Caki2 (cell line): ENCODE results near the gene S100P. TPM values are rescaled to one million over a fixed set of nuclear protein-coding genes. Genes with fewer than 3 reads are reported as not detected.
"Not testable (repeated sequence)": the region's sequence is repeated elsewhere in the genome, so short reads cannot be mapped to it uniquely, and the experiment has no call there.

ENCODE experiments used
- DNase-seq: peaks from one replicate; pipeline ENCODE4 v3.0.0-alpha.2; 2015; ENCODE audit warnings: low read depth
- in situ Hi-C: cut with HindIII; loops from 2 replicates; pipeline ENCODE4 v1.10.0; 2016; ENCODE audit warnings: low sequenced_read_pairs, low pct_unique_long_range_greater_than_20kb, mixed read lengths
- total RNA-seq: library from RNA; depleted of rRNA; stranded (reverse); fragments of >200 nt; shearing (Covaris generic); gene quantifications from 2 replicates; pipeline ENCODE4 v1.2.3, GENCODE V29; 2014; ENCODE audit warnings: low replicate concordance; rRNA removed

Gene S100P
- total RNA-seq: not detected in 2 replicates

DNA sequence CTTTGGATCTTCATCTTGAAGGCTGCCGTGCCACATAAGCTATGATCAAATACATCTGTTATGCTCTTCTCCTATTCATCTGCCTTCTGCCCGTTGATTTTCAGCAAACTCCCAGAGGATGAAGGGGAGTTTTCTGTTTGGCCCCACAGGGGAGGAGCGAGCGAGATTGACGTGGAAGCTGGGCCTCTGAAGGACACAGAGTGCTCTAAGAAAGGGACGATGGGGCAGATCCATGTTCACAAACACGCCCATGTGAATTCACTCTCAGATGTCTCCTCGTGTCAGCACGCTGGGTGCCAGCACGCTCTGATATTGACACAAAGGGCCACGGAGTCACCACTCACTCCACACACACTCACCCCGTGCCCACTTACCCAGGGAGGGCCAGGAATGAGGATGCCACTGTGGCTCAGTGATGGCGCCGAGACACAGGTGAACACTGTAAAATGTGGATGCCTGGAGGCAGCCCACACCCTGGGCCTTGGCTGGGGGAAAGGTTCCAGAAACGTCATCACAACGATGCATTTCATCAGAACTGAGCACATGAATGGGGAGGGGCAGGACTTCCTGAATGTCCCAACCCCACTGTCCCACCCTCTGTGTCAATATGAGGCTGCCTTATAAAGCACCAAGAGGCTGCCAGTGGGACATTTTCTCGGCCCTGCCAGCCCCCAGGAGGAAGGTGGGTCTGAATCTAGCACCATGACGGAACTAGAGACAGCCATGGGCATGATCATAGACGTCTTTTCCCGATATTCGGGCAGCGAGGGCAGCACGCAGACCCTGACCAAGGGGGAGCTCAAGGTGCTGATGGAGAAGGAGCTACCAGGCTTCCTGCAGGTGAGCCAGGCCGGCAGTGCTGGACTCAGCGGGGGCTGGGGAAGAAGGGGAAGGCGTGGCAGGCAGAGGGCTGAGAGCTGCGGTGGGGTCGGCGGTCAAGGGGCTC, at the start of gene S100P:
S100P (plus strand) TSS at position 648 of the 946 bp plus-strand sequence; CDS start at position 703, 55 bp downstream.
- in situ Hi-C loops: no loop called here
- DNase-seq: no peak

DNA sequence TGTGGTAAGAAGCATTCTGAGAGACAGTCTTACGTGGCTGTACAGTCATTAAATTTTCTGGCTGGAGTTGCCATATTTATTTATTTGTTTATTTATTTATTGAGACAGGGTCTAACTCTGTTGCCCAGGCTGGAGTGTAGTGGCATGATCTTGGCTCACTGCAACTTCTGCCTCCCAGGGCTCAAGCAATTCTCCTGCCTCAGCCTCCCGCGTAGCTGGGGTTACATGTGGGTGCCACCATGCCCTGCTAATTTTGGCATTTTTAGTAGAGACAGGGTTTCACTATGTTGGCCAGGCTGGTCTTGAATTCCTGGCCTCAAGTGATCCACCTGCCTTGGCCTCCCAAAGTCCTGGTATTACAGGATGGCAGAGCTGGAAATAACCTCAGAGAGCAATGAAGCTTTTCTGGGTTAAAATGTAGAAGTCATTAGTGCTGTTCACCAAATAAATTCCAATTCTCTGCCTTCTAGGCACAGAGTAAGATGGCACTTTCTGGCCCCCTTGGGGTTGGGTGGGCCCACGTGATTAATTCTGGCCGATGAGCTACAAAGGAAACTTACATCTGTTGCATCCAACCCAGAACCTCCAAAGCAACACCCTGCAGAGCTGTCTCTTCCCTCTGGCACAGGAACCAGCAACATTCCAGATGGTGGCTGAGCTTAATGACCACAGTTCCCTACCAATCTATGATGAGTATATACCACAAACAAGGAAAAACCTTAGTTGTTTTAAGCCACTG, 48.7 kb upstream of the S100P start:
- no peak for DNase-seq
- in situ Hi-C loops: no loop called here

DNA sequence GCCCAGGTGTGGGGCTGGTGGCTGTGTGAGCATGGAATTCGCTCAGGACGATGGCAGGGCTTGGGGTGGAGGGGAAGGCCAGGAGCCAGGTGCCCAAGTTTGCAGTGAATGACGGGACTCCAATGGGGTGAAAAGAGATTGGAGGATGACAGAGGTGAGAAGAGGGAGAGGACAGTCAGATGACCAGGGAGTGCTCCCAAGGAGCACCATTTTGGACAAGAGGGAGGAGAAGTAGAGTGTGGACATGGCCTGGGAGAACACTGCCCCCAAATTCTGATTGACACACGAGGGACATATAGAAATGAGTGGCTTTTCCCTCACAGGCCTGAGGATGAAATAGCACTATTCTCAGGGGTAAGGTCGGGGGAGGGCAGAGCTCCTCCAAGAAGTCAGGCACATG, 46.5 kb upstream of the S100P start:
- in situ Hi-C loops: no loop called here
- no peak for DNase-seq

DNA sequence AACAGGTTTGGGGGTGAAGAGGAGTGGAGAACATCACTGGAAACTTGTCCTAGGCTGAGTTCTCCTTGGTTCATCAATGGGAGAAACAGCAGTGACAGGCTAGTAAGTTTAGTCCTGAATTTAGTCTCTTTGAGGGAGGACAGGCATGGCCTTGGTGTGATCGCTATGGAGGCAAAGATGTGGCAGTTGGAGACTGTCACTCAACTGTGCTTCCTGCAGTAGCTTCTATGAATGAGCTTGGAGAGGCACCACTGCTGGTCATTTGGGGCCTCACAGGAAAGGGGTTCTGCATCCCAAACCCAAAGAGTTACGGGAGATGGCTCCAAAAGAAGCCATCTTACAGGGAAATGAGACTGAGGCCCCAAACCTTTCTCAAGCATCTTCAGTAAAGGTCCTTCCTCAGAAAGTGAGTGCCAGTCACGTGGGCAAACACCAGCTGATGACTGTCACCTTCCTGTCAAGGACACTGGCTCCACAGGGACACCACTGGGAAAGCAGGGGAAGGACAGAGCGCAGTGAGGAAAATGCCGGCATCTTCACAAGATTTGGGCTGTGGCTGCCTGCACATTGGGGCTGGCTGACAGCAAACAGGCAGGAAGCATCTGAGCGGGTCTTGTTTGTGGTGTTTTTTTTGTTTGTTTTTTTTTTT, 46.0 kb upstream of the S100P start:
- no peak for DNase-seq
- in situ Hi-C loops: no loop called here

DNA sequence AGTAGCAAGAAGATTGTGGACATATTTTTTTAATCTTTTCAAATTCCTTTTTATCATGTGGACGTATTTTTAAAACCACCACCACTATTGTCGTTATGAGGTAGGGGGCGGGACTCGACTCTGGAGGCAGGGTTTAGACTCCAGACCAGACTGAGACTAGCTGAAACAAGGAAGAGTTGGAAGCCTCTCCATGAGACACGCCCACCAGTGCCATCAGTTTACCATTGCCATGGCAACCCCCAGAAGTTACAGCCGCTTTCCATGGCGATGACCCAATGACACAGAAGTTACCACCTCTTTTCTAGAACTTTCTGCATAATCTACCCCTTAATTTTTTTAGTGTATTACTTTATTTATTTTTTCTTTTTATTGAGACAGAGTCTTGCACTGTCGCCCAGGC, 44.5 kb upstream of the S100P start:
- in situ Hi-C loops: no loop called here
- DNase-seq: no peak

DNA sequence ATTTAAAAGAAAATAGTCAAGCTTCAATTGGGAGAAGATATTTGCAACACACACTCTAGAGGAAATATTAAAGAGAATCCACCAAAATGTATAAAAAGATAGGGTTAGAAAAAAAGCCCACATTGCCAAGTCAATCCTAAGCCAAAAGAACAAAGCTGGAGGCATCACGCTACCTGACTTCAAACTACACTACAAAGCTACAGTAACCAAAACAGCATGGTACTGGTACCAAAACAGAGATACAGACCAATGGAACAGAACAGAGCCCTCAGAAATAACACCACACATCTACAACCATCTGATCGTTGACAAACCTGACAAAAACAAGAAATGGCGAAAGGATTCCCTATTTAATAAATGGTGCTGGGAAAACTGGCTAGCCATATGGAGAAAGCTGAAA, 39.5 kb upstream of the S100P start:
- in situ Hi-C loops, DNase-seq: not testable (repeated sequence)

DNA sequence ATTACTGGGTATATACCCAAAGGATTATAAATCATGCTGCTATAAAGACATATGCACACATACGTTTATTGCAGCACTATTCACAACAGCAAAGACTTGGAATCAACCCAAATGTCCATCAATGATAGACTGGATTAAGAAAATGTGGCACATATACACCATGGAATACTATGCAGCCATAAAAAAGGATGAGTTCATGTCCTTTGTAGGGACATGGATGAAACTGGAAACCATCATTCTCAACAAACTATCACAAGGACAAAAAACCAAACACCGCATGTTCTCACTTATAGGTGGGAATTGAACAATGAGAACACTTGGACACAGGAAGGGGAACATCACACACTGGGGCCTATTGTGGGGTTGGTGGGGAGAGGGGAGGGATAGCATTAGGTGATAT, 38.4 kb upstream of the S100P start:
- in situ Hi-C loops, DNase-seq: not testable (repeated sequence)

DNA sequence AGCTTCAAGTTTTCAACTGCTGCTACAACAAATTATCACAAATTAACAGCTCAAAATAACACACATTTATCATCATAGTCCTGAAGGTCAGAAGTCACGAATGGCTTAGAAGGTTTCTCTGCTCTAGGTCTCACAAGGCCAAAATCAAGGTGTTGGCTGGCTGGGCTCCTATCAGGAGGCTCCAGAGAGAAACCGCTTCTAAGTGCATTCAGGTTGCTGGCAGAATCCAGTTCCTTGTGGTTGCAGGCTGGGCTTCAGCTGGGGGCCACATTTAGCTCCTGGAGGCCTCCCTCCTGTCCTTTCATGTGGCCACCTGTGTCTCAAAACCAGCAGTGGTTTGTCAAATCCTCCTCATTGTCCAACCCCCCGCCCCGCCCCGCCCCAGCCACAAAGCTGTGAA, 37.8 kb upstream of the S100P start:
- DNase-seq: no peak
- in situ Hi-C loops: no loop called here

DNA sequence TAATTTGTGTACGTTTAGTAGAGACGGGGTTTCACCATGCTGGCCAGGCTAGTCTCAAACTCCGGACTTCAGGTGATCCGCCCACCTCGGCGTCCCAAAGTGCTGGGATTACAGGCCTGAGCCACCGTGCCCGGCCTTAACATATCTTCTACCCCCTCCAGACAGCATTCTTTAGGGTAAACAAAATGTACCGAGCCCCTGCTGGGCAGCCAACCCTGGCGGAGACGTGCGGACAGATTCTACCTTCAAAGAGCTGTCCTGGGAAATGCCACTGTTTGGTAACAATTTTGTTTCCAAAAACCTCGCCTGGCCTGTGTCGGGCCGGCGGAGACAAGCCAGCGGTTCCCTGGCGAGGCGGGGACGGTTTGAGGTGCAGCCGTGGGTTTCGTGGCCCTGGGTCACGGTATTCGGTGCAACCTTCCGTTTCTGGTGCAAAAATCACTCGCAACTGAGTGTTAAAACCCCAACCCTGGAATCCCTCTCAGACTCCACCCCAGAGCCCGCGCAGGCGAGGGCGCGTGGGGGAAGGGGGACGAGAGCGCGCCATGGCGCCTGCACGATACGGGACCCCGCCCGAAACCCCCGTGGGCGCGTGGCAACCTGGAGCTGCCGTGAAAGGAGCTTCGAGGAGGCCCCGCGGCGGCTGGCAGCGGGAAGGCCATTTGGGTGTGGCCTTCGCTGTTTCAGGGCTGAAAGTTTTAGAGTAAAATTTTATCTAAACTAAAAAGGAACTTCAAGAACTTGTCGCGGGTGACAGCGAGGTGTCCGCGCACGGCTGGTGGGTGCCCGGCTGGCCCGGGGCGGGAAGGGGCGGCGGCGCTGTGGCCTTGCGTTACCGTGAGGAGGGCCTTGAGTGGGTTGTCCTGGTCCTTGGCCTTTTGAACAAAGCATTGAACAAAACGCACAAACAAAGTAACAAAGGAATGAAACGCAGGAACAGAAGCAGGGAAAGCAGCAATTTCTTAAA, 36.2 kb upstream of the S100P start:
- DNase-seq: no peak
- in situ Hi-C loops: no loop called here

DNA sequence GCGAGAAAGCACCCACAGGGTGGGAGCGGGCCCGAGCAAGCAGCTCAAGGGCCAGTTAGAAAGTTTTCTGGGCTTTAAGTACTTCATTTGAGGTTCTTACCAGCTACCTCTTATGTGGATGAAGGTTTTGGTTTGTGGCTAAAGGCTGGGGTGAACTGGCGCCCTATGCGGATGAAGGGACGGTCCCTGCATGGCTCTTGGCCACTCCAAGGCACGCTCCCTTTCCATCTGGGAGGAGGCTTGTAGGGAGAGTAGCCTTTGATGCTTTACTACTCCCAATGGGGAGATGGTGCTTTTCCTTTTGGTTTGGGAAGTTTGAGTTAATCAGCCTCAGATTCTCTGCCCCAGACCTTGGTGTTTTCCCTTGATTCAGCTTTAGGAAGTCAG, 35.5 kb upstream of the S100P start:
- DNase-seq: no peak
- in situ Hi-C loops: no loop called here

DNA sequence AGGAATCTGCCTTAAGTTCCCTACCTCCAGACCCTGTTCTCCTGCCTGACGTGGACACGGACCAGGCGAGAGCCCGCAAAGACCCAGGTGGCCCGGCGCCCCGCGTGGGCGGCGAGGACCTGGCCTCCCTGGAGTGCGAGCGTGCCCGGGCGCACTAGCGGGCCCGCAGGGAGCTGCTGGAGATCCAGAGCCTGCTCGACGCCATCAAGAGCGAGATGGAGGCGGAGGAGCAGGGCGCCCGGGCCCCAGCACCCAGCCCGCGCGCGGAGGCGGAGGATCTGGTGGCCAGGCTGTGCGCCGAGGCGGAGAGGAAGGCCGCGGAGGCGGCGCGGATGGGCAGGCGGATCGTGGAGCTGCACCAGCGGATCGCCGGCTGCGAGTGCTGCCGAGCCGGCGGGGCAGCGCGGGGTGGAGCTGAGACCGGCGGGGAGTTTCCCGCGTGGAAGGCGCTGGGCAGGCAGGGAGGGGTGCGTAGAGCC, 35.0 kb upstream of the S100P start:
- DNase-seq: no peak
- in situ Hi-C loops: no loop called here

DNA sequence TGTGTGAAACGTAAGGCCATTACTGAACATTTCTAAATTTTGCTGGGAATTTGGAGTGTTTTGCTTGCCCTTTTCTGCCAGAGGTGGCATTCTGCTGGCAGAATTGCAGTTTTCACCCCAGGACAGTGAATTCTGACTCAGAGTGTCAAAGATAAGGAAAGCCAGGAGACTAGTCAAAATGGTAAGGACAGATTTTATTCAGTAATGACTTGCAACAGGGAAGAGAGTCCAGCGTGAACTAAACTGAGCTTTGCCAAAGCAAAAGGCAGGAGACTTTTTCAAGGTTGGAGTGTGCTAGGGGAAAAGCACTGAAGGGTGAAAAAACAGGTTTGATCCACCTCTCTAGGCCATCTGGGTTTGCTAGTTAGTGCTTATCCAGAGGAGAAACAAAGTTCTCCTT, 33.8 kb upstream of the S100P start:
- in situ Hi-C loops: no loop called here
- DNase-seq: no peak

DNA sequence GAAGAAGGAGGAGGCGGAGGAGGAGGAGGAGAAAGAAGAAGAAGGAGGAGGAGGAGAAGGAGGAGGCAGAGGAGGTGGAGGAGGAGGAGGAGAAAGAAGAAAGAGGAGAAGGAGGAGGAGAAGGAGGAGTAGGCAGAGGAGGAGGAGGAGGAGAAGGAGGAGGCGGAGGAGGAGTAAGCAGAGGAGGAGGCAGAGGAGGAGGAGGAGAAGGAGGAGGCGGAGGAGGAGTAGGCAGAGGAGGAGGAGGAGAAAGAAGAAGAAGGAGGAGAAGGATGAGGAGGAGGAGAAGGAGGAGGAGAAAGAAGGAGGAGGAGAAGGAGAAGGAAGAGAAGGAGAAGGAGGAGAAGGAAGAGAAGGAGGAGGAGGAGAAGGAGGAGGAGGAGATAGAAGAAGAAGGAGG, 33.2 kb upstream of the S100P start:
- DNase-seq: no peak
- in situ Hi-C loops: no loop called here

DNA sequence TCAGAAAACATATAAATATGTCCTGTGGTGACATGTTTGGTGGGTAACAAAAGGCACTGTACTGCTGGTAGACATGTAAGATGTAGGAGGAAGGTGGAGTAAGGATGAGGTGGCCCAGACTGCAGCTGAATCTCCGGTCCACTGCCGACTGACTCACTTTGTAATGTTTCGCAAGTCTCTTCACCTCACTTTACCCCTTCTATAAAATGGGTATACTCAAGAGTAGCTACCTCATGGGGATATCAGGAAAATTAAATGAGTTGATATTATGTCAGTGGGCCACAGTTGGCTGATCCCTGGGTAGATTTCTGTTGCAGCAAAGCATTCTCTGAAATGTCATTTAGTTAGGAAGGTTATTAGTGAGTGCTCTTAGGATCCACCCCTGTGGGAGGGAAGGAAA, 31.1 kb upstream of the S100P start:
- in situ Hi-C loops: no loop called here
- no peak for DNase-seq

DNA sequence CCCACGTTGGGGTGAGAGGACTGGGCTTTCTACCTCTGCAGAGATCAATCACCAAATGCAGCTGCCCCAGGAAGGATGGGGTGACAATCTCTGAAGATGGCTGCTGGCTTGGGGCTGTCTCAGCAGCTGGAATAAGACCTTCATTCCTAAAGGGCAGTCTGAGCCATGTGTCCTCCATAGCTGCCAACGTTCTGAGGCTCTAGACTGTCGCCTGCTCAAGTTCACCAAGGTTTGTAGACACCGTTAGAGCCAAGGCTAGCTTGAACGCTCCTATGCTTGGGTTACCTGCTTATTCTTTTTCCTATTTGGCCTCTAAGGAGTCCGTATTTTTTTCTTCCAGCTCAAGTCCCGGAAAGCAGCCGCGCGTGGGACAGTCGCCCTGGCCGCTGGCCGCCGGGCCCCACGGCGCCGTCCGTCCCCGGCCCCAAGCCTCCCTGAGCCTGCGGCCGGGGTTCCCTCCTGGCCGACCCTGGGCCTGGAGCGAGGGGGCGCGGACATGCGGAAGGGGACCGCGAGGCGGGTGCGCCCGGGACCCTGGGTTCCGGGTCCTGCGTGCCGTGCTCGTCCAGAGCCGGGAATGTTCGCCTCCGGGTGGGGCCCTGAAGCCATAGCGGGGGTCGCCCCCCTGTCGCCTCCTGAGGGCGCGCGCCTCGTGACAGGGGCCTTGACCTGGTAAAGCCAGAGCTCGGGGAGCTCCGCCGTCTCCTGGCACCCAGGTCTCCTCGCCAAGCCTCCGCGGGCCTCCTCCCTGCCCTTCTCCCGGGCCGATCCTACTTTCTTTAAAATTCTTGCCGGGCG, 29.9 kb upstream of the S100P start:
- DNase-seq: no peak
- in situ Hi-C loops: no loop called here

DNA sequence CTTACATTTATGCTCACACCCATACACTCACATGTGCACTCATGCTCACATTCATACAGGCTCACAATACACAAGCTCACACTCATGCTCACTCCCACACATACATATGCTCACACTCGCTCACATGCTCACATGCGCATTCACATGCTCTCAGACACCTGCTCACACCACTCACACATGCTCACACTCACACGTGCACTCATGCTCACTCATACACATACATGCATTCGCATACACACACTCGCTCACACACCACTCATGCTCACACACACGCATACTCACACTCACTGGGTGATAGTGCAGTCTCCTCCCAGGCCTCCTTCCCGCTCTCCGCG, 28.4 kb upstream of the S100P start:
- no peak for DNase-seq
- in situ Hi-C loops: no loop called here

DNA sequence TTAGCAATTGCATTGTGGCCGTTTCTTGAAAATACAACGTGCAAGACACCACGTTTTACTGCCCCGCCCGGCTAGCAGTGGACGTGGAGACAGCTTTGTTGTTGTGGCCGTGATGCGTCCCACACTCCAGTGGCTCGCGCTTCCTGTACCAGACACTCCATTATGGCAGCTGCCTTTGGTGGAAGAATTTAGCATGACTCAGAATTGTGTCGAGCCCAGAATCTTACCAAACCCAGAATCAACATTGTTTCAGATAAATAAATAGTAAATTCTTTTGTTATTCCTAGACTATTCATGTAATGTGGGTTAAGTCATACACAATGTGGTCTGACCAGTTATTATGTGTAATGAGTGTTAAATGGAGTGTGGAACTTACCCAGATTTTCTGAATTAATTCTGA, 25.3 kb upstream of the S100P start:
- in situ Hi-C loops: no loop called here

More for the DNA sequence above, 25.3 kb upstream of the S100P start:
- DNase-seq: peak; percentile 93
